Left lung (tissue), 14 donors: ENCODE measurements around the gene MORF4L2. TPM values are rescaled to one million over a fixed set of nuclear protein-coding genes. Genes with fewer than 3 reads are reported as not detected.
A peak's percentile ranks its signal among the peaks of the same experiment; 100 is the strongest.

Experiments
- ATAC-seq: fragments of 200-7000 bp; cut with Tn5 transposase; one replicate; pipeline ENCODE4 v1.9.1; 2020; ENCODE audit warnings: moderate library complexity
- DNase-seq, 4 donors: peaks; one replicate each; pipeline ENCODE4 v3.0.0-alpha.2; 2013 to 2020
- H3K27ac ChIP-seq, 2 donors: fragments of 200-600 bp; sonication (generic) in 1 of 2; one replicate each; pipeline versions ENCODE4 v1.5.0 to v1.8.0; 2020 to 2021
- H3K27me3 ChIP-seq, 2 donors: fragments of 200-600 bp; sonication (generic) in 1 of 2; one replicate each; pipeline versions ENCODE4 v1.5.0 to v1.8.0; 2020 to 2021
- H3K36me3 ChIP-seq, 2 donors: fragments of 200-600 bp; sonication (generic) in 1 of 2; one replicate each; pipeline versions ENCODE4 v1.5.0 to v1.8.0; 2020 to 2021
- H3K4me1 ChIP-seq, 2 donors: fragments of 200-600 bp; one replicate each; pipeline ENCODE4 v1.8.0; 2021
- H3K4me3 ChIP-seq, 2 donors: fragments of 200-600 bp; sonication (generic) in 1 of 2; one replicate each; pipeline versions ENCODE4 v1.5.0 to v1.8.0; 2020 to 2021; ENCODE audit warnings: mild to moderate bottlenecking in 1 of 2
- H3K9me3 ChIP-seq, 2 donors: fragments of 200-600 bp; sonication (generic) in 1 of 2; one replicate each; pipeline versions ENCODE4 v1.5.0 to v1.8.0; 2020 to 2021
- CTCF ChIP-seq, 2 donors: fragments of 200-600 bp; sonication (generic) in 1 of 2; IDR thresholded peaks; one replicate each; pipeline versions ENCODE4 v1.5.0 to v1.8.0; 2021; ENCODE audit warnings: antibody characterized with exemption in 2 of 2
- intact Hi-C, 2 donors: fragments of 100-400 bp; cut with DNase I; formaldehyde crosslinking; loops; one replicate each; pipeline versions ENCODE4 v1.11.2 to v1.14.2; 2022
- long read RNA-seq, 12 donors: library from polyadenylated mRNA in 2 of 12; unstranded in 2 of 12; transcript quantifications; one replicate each; pipeline ENCODE4 v2.0.0 and lab custom pipeline, GENCODE V29; 2019 to 2026
- polyA plus RNA-seq, 6 donors: library from polyadenylated mRNA; unstranded; fragments of 120-200 nt; gene quantifications; one replicate each; pipeline ENCODE4 v1.2.1, GENCODE V29; 2013; ENCODE audit not compliant: insufficient read length in 6 of 6
- total RNA-seq, 2 donors: library from RNA; stranded (reverse); fragmentation: NEBNext Ultra II Directional; extraction: Animal tissue kit (Norgen Biotek cat#: 25700); gene quantifications; one replicate each; pipeline ENCODE4 v1.2.1, GENCODE V29; 2021
- donor health status: DM: no; HTN: yes; CAD: no.
- donor health status: DM: no; HTN: no; CAD: no.

Gene MORF4L2
- total RNA-seq (100 to 1,000 TPM; 284 to 312 TPM), polyA plus RNA-seq (100 to 1,000 TPM; 274 to 340 (median 312) TPM)
- long read RNA-seq, donor 1, transcript MORF4L2-201 (4 exons, 1,824 nt): minor isoform, 9 of 140 reads
- long read RNA-seq, donor 1, transcript MORF4L2-203 (4 exons, 1,983 nt): minor isoform, 26 of 140 reads
- long read RNA-seq, donor 1, transcript MORF4L2-206 (4 exons, 1,965 nt): minor isoform, 6 of 140 reads
- long read RNA-seq, donor 1, transcript MORF4L2-215 (4 exons, 451 nt): major isoform, 58 of 140 reads
- long read RNA-seq, donor 1, partial matches to known transcripts: 29 of 140 reads
- long read RNA-seq, donor 1, other reads (novel, unspliced or antisense): 0 of 140 reads
- long read RNA-seq, donor 2, transcript MORF4L2-201 (4 exons, 1,824 nt): minor isoform, 10 of 91 reads
- long read RNA-seq, donor 2, transcript MORF4L2-215 (4 exons, 451 nt): major isoform, 20 of 91 reads
- long read RNA-seq, donor 2, transcript MORF4L2-212 (3 exons, 573 nt): minor isoform, 7 of 91 reads
- long read RNA-seq, donor 2, transcript MORF4L2-203 (4 exons, 1,983 nt): minor isoform, 18 of 91 reads
- long read RNA-seq, donor 2, partial matches to known transcripts: 17 of 91 reads
- long read RNA-seq, donor 2, other reads (novel, unspliced or antisense): 8 of 91 reads
- long read RNA-seq, donor 3, transcript MORF4L2-215 (4 exons, 451 nt): major isoform, 30 of 67 reads
- long read RNA-seq, donor 3, transcript MORF4L2-206 (4 exons, 1,965 nt): minor isoform, 5 of 67 reads
- long read RNA-seq, donor 3, transcript MORF4L2-203 (4 exons, 1,983 nt): minor isoform, 23 of 67 reads
- long read RNA-seq, donor 3, partial matches to known transcripts: 0 of 67 reads
- long read RNA-seq, donor 3, other reads (novel, unspliced or antisense): 0 of 67 reads
- long read RNA-seq, donor 4, transcript MORF4L2-215 (4 exons, 451 nt): major isoform, 36 of 89 reads
- long read RNA-seq, donor 4, transcript MORF4L2-201 (4 exons, 1,824 nt): minor isoform, 9 of 89 reads
- long read RNA-seq, donor 4, transcript MORF4L2-203 (4 exons, 1,983 nt): minor isoform, 17 of 89 reads
- long read RNA-seq, donor 4, partial matches to known transcripts: 0 of 89 reads
- long read RNA-seq, donor 4, other reads (novel, unspliced or antisense): 17 of 89 reads
- long read RNA-seq, donor 5, transcript MORF4L2-201 (4 exons, 1,824 nt): minor isoform, 9 of 100 reads
- long read RNA-seq, donor 5, transcript MORF4L2-209 (5 exons, 869 nt): minor isoform, 7 of 100 reads
- long read RNA-seq, donor 5, transcript MORF4L2-215 (4 exons, 451 nt): major isoform, 39 of 100 reads
- long read RNA-seq, donor 5, transcript MORF4L2-203 (4 exons, 1,983 nt): minor isoform, 23 of 100 reads
- long read RNA-seq, donor 5, partial matches to known transcripts: 7 of 100 reads
- long read RNA-seq, donor 5, other reads (novel, unspliced or antisense): 5 of 100 reads
- long read RNA-seq, donor 6, transcript MORF4L2-203 (4 exons, 1,983 nt): minor isoform, 21 of 105 reads
- long read RNA-seq, donor 6, transcript MORF4L2-215 (4 exons, 451 nt): major isoform, 37 of 105 reads
- long read RNA-seq, donor 6, transcript MORF4L2-206 (4 exons, 1,965 nt): minor isoform, 12 of 105 reads
- long read RNA-seq, donor 6, transcript MORF4L2-201 (4 exons, 1,824 nt): minor isoform, 11 of 105 reads
- long read RNA-seq, donor 6, partial matches to known transcripts: 7 of 105 reads
- long read RNA-seq, donor 6, other reads (novel, unspliced or antisense): 5 of 105 reads
- long read RNA-seq, donor 7, transcript MORF4L2-215 (4 exons, 451 nt): major isoform, 10 of 37 reads
- long read RNA-seq, donor 7, transcript MORF4L2-212 (3 exons, 573 nt): minor isoform, 5 of 37 reads
- long read RNA-seq, donor 7, transcript MORF4L2-203 (4 exons, 1,983 nt): minor isoform, 7 of 37 reads
- long read RNA-seq, donor 7, partial matches to known transcripts: 6 of 37 reads
- long read RNA-seq, donor 7, other reads (novel, unspliced or antisense): 0 of 37 reads
- long read RNA-seq, donor 8, transcript MORF4L2-201 (4 exons, 1,824 nt): minor isoform, 8 of 97 reads
- long read RNA-seq, donor 8, transcript MORF4L2-203 (4 exons, 1,983 nt): minor isoform, 13 of 97 reads
- long read RNA-seq, donor 8, transcript MORF4L2-215 (4 exons, 451 nt): major isoform, 37 of 97 reads
- long read RNA-seq, donor 8, transcript MORF4L2-212 (3 exons, 573 nt): minor isoform, 5 of 97 reads
- long read RNA-seq, donor 8, partial matches to known transcripts: 24 of 97 reads
- long read RNA-seq, donor 8, other reads (novel, unspliced or antisense): 0 of 97 reads
- long read RNA-seq, donor 9, partial matches to known transcripts: 0 of 3 reads
- long read RNA-seq, donor 9, other reads (novel, unspliced or antisense): 0 of 3 reads
- long read RNA-seq, donor 10, transcript MORF4L2-215 (4 exons, 451 nt): major isoform, 21 of 54 reads
- long read RNA-seq, donor 10, transcript MORF4L2-203 (4 exons, 1,983 nt): minor isoform, 14 of 54 reads
- long read RNA-seq, donor 10, partial matches to known transcripts: 0 of 54 reads
- long read RNA-seq, donor 10, other reads (novel, unspliced or antisense): 11 of 54 reads
- long read RNA-seq, donor 11, transcript MORF4L2-201 (4 exons, 1,824 nt): minor isoform, 10 of 123 reads
- long read RNA-seq, donor 11, transcript MORF4L2-215 (4 exons, 451 nt): major isoform, 53 of 123 reads
- long read RNA-seq, donor 11, transcript MORF4L2-210 (3 exons, 1,830 nt): minor isoform, 20 of 123 reads
- long read RNA-seq, donor 11, transcript MORF4L2-203 (4 exons, 1,983 nt): minor isoform, 14 of 123 reads
- long read RNA-seq, donor 11, partial matches to known transcripts: 6 of 123 reads
- long read RNA-seq, donor 11, other reads (novel, unspliced or antisense): 0 of 123 reads
- long read RNA-seq, donor 12, transcript MORF4L2-215 (4 exons, 451 nt): major isoform, 26 of 86 reads
- long read RNA-seq, donor 12, transcript MORF4L2-203 (4 exons, 1,983 nt): minor isoform, 18 of 86 reads
- long read RNA-seq, donor 12, transcript MORF4L2-201 (4 exons, 1,824 nt): minor isoform, 9 of 86 reads
- long read RNA-seq, donor 12, partial matches to known transcripts: 24 of 86 reads
- long read RNA-seq, donor 12, other reads (novel, unspliced or antisense): 0 of 86 reads

- peak within 1 kb of the TSS; percentile 34 to 53 for H3K4me3 ChIP-seq
- peak; percentile 82 to 96 (median 92) for DNase-seq
- peak within 1 kb of the TSS; percentile 94 to 96 for H3K27ac ChIP-seq
- no peaks in the 10 kb centered on the region for H3K9me3 ChIP-seq
- TF ChIP-seq CTCF (IDR thresholded peaks at IDR 0.05): no peak
- H3K36me3 ChIP-seq: peaks cover 0 to 32% of the 10 kb centered on the region in 2 donors
- intact Hi-C loops: loop anchor here in 1 of 2 donors (10.0 kb wide), 1 partner anchor 152 kb away; no protein-coding TSS in a partner anchor
- ATAC-seq: peak; percentile 86
- H3K4me1 ChIP-seq: peaks cover 0 to 9% of the 10 kb centered on the region in 2 donors
- peaks cover 0 to 3% of the 10 kb centered on the region in 2 donors for H3K27me3 ChIP-seq
These were observed at the start of gene MORF4L2 for GRCh38 chrX:103686199-103687072. Gene MORF4L2, minus strand, starts transcription at chrX:103686699. Its CDS starts 9,672 bp downstream, at chrX:103677027.

- intact Hi-C loops: no loop called here
- H3K27me3 ChIP-seq: peaks cover 0 to 6% of the 10 kb centered on the region in 2 donors
- H3K4me3 ChIP-seq: no peak overlapping the region
- H3K27ac ChIP-seq: no peak overlapping the region
- no peak for DNase-seq
- no peaks in the 10 kb centered on the region for H3K4me1 ChIP-seq
- no peaks in the 10 kb centered on the region for H3K36me3 ChIP-seq
- TF ChIP-seq CTCF (IDR thresholded peaks at IDR 0.05): no peak
- no peaks in the 10 kb centered on the region for H3K9me3 ChIP-seq
- no peak for ATAC-seq
These were observed 47.7 kb upstream of the MORF4L2 start for GRCh38 chrX:103734125-103734760.
